Skeletal muscle tissue (tissue), 4 donors: Measurements from ENCODE around the gene ZSCAN16. TPM values are rescaled to one million over a fixed set of nuclear protein-coding genes. Genes with fewer than 3 reads are reported as not detected.
A peak's percentile ranks its signal among the peaks of the same experiment; 100 is the strongest.

Source experiments
- H3K27ac ChIP-seq: one replicate; pipeline ENCODE4 v1.7.0; 2013; ENCODE audit warnings: mild to moderate bottlenecking, low read depth, low read length, inconsistent platforms
- H3K27me3 ChIP-seq, 3 donors: one replicate each; pipeline ENCODE4 v1.7.0; 2013; ENCODE audit warnings: low read length in 3 of 3; ENCODE audit not compliant: control insufficient read depth in 3 of 3, insufficient read depth in 3 of 3
- H3K36me3 ChIP-seq, 3 donors: one replicate each; pipeline ENCODE4 v1.7.0; 2013; ENCODE audit warnings: low read length in 3 of 3; ENCODE audit not compliant: control insufficient read depth in 3 of 3, insufficient read depth in 3 of 3
- H3K4me1 ChIP-seq, 3 donors: one replicate each; pipeline ENCODE4 v1.7.0; 2013; ENCODE audit warnings: low read length in 3 of 3, mild to moderate bottlenecking in 3 of 3; ENCODE audit not compliant: control insufficient read depth in 3 of 3, insufficient read depth in 3 of 3
- H3K4me3 ChIP-seq, 3 donors: one replicate each; pipeline ENCODE4 v1.7.0; 2013; ENCODE audit warnings: low read length in 3 of 3
- H3K9ac ChIP-seq, 3 donors: one replicate each; pipeline ENCODE4 v1.7.0; 2013; ENCODE audit warnings: low read length in 3 of 3, mild to moderate bottlenecking in 3 of 3, moderate library complexity in 2 of 3, low read depth in 1 of 3
- H3K9me3 ChIP-seq, 3 donors: one replicate each; pipeline ENCODE4 v1.7.0; 2013; ENCODE audit warnings: low read length in 3 of 3; ENCODE audit not compliant: control insufficient read depth in 3 of 3
- total RNA-seq: library from RNA; depleted of rRNA; stranded (reverse); fragments of >200 nt; gene quantifications from one replicate; pipeline ENCODE4 v1.2.3, GENCODE V29; 2014
- donor health status: Osteomylitis.

ZSCAN16 gene
- total RNA-seq, 1 donor from 2014 or later: 3.7 TPM

DNA sequence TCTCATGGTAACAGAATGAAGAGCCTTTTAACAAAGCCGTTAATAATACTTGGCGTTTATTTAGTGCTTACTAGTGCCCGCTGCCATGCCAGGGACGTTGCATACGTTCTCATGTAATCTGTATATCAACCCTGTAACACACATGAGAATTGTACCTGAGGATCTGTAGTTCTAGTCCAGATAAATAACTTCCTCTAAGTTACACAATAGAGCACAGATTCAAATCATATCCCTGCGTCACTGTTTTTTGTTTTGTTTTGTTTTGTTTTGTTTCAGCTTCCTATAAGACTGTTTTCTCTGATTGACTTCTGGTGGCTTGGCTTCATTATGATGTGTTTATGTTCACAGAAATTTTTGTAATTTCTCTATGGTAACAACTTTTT lies 553 bp downstream of the ZSCAN16 start:
- H3K4me1 ChIP-seq: peaks cover 8 to 16% (median 15%) of the 10 kb centered on the region in 3 donors
- H3K27me3 ChIP-seq: no peaks in the 10 kb centered on the region
- peak overlapping the region; percentile 77 to 82 (median 79) for H3K9ac ChIP-seq
- H3K9me3 ChIP-seq: no peaks in the 10 kb centered on the region
- H3K4me3 ChIP-seq: peak overlapping the region; percentile 84 to 93 (median 93)
- peak overlapping the region; percentile 34 for H3K27ac ChIP-seq
- peaks cover 4 to 23% (median 17%) of the 10 kb centered on the region in 3 donors for H3K36me3 ChIP-seq

DNA sequence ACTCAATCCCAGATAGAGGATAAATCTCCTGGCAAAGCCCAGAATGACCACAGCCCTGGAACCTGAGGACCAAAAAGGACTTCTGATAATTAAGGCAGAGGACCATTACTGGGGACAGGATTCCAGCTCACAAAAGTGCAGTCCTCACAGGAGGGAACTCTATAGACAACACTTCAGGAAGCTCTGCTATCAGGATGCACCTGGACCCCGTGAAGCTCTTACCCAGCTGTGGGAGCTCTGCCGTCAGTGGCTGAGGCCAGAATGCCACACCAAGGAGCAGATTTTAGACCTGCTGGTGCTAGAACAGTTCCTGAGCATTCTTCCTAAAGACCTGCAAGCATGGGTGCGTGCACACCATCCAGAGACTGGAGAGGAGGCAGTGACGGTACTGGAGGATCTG lies 992 bp downstream of the ZSCAN16 start:
- no peak overlapping the region for H3K27ac ChIP-seq

DNA sequence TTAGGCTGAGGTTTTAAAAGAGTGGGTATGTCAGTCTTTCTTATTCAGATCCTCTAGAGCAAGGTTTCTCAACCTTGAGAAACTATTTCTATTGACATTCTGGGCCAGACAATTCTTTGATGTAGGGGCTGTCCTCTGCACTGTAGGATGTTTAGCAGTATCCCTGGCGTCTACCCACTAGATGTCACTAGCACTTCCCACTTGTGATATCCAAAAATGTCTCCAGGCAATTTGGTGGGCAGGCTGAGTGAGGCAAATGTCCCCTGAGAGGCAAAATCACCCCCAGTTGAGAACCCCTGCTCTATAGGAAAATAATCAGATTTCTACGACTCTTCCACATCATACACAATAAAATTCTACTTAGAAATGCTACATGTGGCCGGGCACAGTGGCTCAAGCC lies 9.6 kb downstream of the ZSCAN16 start:
- no peak overlapping the region for H3K9ac ChIP-seq
- H3K4me1 ChIP-seq: peaks cover 7 to 26% (median 19%) of the 10 kb centered on the region in 3 donors
- H3K27ac ChIP-seq: no peak overlapping the region
- no peaks in the 10 kb centered on the region for H3K9me3 ChIP-seq
- no peak overlapping the region for H3K4me3 ChIP-seq
- peaks cover 0 to 14% (median 13%) of the 10 kb centered on the region in 3 donors for H3K36me3 ChIP-seq
- no peaks in the 10 kb centered on the region for H3K27me3 ChIP-seq

More for the DNA sequence above, 992 bp downstream of the ZSCAN16 start:
- Histone ChIP-seq H3K4me3 (no peak overlapping the region), H3K9ac (no peak overlapping the region), H3K9me3 (no peaks in the 10 kb centered on the region), H3K27me3 (no peaks in the 10 kb centered on the region), H3K36me3 (peaks cover under 1 to 19% (median 15%) of the 10 kb centered on the region in 3 donors), H3K4me1 (peaks cover 8 to 16% (median 15%) of the 10 kb centered on the region in 3 donors)

DNA sequence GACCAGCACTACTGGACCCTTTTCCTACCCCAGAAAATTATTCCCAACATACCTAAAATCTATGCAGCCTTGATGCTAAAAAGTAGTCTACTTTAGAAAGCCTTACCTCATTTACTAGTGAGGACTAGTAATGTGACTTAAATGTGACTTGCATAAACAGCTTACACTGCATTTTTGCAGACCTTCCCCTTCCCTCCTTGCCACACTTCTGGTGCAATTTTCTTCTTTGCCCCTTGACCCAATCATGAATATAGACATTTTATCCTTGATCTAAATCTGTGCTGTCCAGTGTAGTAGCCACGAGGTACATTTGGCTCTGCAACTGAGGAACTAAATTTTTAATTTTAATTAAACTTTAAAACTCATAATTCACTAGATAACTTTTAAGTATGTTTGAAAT lies 10.3 kb downstream of the ZSCAN16 start:
- no peak overlapping the region for H3K9ac ChIP-seq
- no peak overlapping the region for H3K27ac ChIP-seq
- H3K36me3 ChIP-seq: peaks cover 0 to 9% (median 7%) of the 10 kb centered on the region in 3 donors
- H3K9me3 ChIP-seq: no peaks in the 10 kb centered on the region
- no peaks in the 10 kb centered on the region for H3K27me3 ChIP-seq
- H3K4me3 ChIP-seq: no peak overlapping the region
- H3K4me1 ChIP-seq: peaks cover 7 to 26% (median 19%) of the 10 kb centered on the region in 3 donors

DNA sequence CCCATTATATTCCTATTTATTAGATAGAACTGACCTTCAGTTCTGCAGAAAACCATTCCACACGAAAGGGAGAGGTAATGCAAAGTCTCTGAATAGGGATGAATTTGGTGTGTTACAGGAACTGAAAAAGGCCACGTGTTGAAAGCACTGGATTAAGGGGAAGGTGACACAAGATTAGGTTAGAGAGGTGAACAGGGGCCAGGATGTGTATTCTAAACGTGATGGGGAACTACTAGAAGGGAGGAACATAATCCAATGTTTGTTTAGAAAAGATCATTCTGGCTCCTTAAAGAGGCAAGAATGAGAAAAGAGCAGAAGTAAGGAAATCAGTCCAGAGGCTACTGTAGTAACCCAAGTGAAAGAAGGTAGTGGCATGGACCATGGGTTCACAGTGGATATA lies 11.0 kb downstream of the ZSCAN16 start:
- no peak overlapping the region for H3K27ac ChIP-seq
- H3K4me3 ChIP-seq: peak overlapping the region in 1 of 3 donors; percentile 97

DNA sequence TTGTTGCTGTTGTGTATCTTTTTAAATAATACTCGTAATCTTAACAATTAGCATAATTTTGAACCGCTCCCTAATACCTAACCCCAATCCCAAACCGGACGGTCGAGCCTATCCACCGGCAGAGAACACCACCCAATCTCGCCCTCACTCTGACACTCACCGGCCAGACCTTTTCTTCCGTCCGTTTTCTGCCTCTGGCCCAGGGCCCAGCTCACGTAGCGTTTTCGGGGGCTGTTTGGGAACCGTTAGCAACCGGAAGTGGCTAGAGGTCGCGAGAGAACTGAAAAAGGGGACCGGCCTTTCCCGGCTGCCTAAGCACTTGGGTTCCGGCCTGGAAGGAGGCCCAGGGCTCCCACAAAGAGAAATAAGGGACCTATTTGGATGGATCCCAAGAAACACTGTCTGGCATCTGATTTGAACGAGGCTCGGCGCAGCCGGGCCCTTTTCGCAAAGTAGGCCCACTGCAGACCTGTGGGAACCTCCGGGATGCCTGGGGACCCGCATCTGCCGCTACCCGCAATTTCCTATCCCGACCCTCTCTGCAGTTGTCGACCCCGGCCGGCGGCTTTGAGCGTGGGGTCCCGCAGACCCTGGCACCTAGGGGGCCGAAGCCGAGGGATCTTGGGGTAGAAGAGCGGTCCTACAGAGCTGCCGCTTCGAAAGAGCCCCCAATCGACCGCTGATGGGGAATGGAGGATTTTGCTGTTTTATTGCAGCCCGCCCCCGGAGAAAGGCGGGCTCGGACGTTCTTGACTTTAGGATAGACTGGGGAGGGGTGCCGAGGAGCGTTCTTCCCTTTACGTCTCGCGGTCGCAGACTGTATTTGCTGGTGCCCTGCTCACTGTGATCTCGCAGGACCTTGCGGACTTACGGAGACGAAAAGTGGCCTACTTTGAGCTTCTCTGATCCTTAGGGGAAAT lies 12.4 kb downstream of the ZSCAN16 start:
- H3K9me3 ChIP-seq: no peaks in the 10 kb centered on the region
- peaks cover 0 to 9% (median 4%) of the 10 kb centered on the region in 3 donors for H3K36me3 ChIP-seq
- H3K27me3 ChIP-seq: no peaks in the 10 kb centered on the region
- H3K4me3 ChIP-seq: peak overlapping the region; percentile 90 to 97 (median 94)
- H3K27ac ChIP-seq: peak overlapping the region; percentile 94
- H3K9ac ChIP-seq: peak overlapping the region; percentile 94 to 97 (median 97)
- peaks cover 7 to 26% (median 19%) of the 10 kb centered on the region in 3 donors for H3K4me1 ChIP-seq

More for the DNA sequence above, 11.0 kb downstream of the ZSCAN16 start:
- no peaks in the 10 kb centered on the region for H3K9me3 ChIP-seq
- H3K4me1 ChIP-seq: peaks cover 7 to 26% (median 19%) of the 10 kb centered on the region in 3 donors
- H3K27me3 ChIP-seq: no peaks in the 10 kb centered on the region
- H3K9ac ChIP-seq: peak overlapping the region in 1 of 3 donors; percentile 94
- peaks cover 0 to 9% (median 4%) of the 10 kb centered on the region in 3 donors for H3K36me3 ChIP-seq

DNA sequence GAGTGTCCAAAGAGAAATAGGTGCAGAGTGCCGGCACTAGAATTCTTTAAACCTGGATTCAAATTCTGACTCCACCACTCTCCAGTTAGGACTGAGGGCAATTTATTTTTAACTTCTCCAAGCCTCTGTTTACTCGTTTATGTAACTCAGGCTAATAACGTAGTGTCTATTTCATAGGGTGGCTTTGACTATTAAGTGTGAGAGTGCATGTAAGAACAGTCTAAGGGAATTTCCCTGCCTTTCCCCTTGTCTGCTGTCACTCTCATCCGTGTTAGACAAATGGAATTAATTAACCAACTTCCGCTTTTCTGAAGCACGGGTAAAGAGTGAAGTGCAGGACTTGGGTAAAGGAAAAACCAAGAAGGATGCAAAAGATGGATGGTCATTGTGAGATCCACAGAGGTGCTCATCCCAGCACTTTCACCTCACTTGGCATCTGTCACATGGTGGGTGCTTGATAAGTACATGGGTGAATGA lies 13.1 kb downstream of the ZSCAN16 start:
- Histone ChIP-seq H3K4me3 (peak overlapping the region; percentile 90 to 97 (median 94)), H3K4me1 (peaks cover 7 to 26% (median 21%) of the 10 kb centered on the region in 3 donors), H3K36me3 (peaks cover 0 to 7% (median 3%) of the 10 kb centered on the region in 3 donors), H3K27me3 (no peaks in the 10 kb centered on the region), H3K27ac (peak overlapping the region; percentile 94), H3K9me3 (no peaks in the 10 kb centered on the region), H3K9ac (peak overlapping the region; percentile 94 to 97 (median 97))

DNA sequence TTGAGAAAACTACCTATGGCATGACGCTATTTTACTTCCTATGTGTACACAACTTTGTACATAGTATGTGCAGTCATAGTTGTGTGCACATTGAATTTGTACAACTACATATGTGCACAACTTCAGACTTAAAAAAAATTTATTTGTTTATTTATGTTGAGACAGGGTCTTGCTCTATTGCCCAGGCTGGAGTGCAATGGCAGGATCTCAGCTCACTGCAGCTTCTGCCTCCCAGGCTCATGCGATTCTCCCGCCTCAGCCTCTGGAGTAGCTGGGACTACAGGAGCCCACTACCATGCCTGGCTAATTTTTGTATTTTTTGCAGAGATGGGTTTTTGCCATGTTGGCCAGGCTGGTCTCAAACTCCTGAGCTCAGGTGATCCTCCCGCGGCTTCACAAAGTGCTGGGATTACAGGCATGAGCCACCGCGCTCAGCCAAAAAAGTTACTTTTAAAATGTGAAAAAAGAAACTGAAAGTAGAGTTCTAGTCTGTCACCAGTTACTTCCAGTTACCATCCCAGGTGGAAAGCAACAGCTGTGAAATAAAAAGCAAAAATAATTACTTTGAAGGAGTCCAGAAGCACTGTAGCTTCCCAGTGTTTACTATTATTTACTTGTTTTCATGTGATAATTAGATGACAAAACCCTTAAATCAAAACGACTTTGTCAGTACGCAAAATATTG lies 15.6 kb downstream of the ZSCAN16 start:
- Histone ChIP-seq H3K4me3 (peak overlapping the region in 1 of 3 donors; percentile 13), H3K9me3 (no peaks in the 10 kb centered on the region), H3K9ac (no peak overlapping the region), H3K27me3 (no peaks in the 10 kb centered on the region), H3K36me3 (peaks cover 0 to 6% (median 0%) of the 10 kb centered on the region in 3 donors), H3K27ac (no peak overlapping the region), H3K4me1 (peaks cover 14 to 30% (median 24%) of the 10 kb centered on the region in 3 donors)

DNA sequence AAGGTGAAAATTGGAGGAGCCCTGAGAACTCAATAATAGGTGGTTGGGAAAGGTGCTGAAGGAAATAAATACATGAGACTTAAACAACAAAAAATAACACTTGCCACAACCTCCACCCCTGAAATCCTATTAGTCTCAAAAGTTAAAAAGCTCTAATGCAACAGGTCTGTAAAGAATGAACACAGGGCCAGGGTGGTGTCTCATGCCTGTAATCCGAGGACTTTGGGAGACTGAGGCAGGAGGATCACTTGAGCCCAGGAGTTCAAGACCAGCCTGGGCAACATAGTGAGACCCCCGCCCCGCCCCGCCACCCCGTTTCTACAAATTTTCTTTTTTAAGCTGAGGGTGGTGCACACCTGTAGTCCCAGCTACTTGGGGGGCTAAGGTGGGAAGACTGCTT lies 16.2 kb downstream of the ZSCAN16 start:
- H3K27me3 ChIP-seq: no peaks in the 10 kb centered on the region
- H3K27ac ChIP-seq: no peak overlapping the region
- peak overlapping the region in 1 of 3 donors; percentile 13 for H3K4me3 ChIP-seq
- no peaks in the 10 kb centered on the region for H3K9me3 ChIP-seq
- no peak overlapping the region for H3K9ac ChIP-seq
- H3K4me1 ChIP-seq: peaks cover 14 to 26% (median 20%) of the 10 kb centered on the region in 3 donors
- peaks cover under 1 to 8% (median 2%) of the 10 kb centered on the region in 3 donors for H3K36me3 ChIP-seq
